Stimulated activated CD4-positive, alpha-beta T cell treated with anti-CD3 and anti-CD28 coated beads, Interleukin-15, amount 100 ng/mL, for 1 hour (primary cell): ENCODE data around the gene MAP3K13.
"Not testable (repeated sequence)": the region's sequence is repeated elsewhere in the genome, so short reads cannot be mapped to it uniquely, and the experiment has no call there.

ENCODE experiments used
- DNase-seq, 2 donors: peaks; one replicate each; pipeline ENCODE4 v3.0.0-alpha.2; 2020; ENCODE audit warnings: low read depth in 1 of 2, low spot score in 1 of 2

The MAP3K13 gene

GRCh38 chr3:185341616-185342458, 21.1 kb upstream of the MAP3K13 start:
- no peak for DNase-seq

- no peak for DNase-seq
These were observed 20.3 kb upstream of the MAP3K13 start for GRCh38 chr3:185342459-185343174.

- no peak for DNase-seq
These were observed 15.5 kb upstream of the MAP3K13 start for GRCh38 chr3:185347399-185347798.

GRCh38 chr3:185350841-185351240, 12.1 kb upstream of the MAP3K13 start:
- DNase-seq: no peak

- DNase-seq: no peak
These were observed 11.5 kb upstream of the MAP3K13 start for GRCh38 chr3:185351396-185351795.

- DNase-seq: no peak
These were observed 9.7 kb upstream of the MAP3K13 start for GRCh38 chr3:185353225-185353624.

GRCh38 chr3:185353823-185354614, 8.9 kb upstream of the MAP3K13 start:
- peak; percentile 18 to 45 for DNase-seq

- DNase-seq: no peak
These were observed 6.4 kb upstream of the MAP3K13 start for GRCh38 chr3:185356499-185356898.

GRCh38 chr3:185361920-185362319, 1.0 kb upstream of the MAP3K13 start:
- no peak for DNase-seq

- DNase-seq: no peak
These were observed 797 bp downstream of the MAP3K13 start for GRCh38 chr3:185363662-185364203.

GRCh38 chr3:185365291-185366073, 2.5 kb downstream of the MAP3K13 start:
- DNase-seq: no peak

GRCh38 chr3:185366074-185366335, 3.1 kb downstream of the MAP3K13 start:
- no peak for DNase-seq

- DNase-seq: no peak
These were observed 4.0 kb downstream of the MAP3K13 start for GRCh38 chr3:185366913-185367312.

- not testable (repeated sequence) for DNase-seq
These were observed 7.4 kb downstream of the MAP3K13 start for GRCh38 chr3:185370349-185370748.

GRCh38 chr3:185371306-185372074, 8.6 kb downstream of the MAP3K13 start:
- DNase-seq: no peak

GRCh38 chr3:185381320-185382058, 18.6 kb downstream of the MAP3K13 start:
- DNase-seq: no peak

GRCh38 chr3:185382154-185382553, 19.2 kb downstream of the MAP3K13 start:
- DNase-seq: no peak

- not testable (repeated sequence) for DNase-seq
These were observed 23.6 kb downstream of the MAP3K13 start for GRCh38 chr3:185386515-185386914.

- no peak for DNase-seq
These were observed 24.7 kb downstream of the MAP3K13 start for GRCh38 chr3:185387646-185388045.
